Measurements from ENCODE around the gene EFNA5. TPM values are rescaled to one million over a fixed set of nuclear protein-coding genes. Genes with fewer than 3 reads are reported as not detected.

The EFNA5 gene
- polyA plus RNA-seq, 3 donors: 0.01 TPM; not detected in 2

DNA sequence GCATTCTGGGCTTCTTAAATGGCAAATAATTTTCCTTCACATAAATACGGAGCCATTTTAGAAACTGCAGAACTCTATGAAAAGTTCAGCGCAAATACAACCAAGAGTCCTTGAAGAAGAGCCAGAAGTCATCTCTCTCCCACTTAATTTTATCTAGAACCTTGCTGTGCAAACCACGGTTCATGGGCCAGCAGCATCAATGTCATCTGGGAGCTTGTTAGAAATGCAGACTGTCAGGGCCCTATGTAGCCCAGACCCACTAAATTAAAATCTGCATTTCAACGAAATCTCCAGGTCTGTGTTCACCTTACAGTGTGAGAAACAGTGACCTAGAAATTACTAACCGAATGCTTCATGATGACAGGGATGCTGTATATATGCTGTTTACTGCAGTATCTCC lies 12.2 kb downstream of the EFNA5 start:
- Mint-ChIP-seq H3K27ac (no peak overlapping the region), H3K4me3 (no peak overlapping the region), H3K9me3 (no peaks in the 10 kb centered on the region), H3K4me1 (no peaks in the 10 kb centered on the region), H3K27me3 (ENCODE audit: low read depth in 3 of 3) (peaks cover 0 to 11% (median 2%) of the 10 kb centered on the region in 3 donors), H3K36me3 (no peaks in the 10 kb centered on the region)
- Histone ChIP-seq H3K9ac (ENCODE audit: insufficient read depth, low read length, poor library complexity, severe bottlenecking) (no peak overlapping the region), H4K20me1 (ENCODE audit: insufficient read depth, low read length) (no peaks in the 10 kb centered on the region), H3K9me3 (replicated peaks in 1 of 2; ENCODE audit: control insufficient read depth in 1 of 2, insufficient read depth in 1 of 2, low read length in 2 of 2) (no peaks in the 10 kb centered on the region), H2AFZ (ENCODE audit: insufficient read depth, low read depth, low read length, poor library complexity, severe bottlenecking) (no peak overlapping the region), H3K4me2 (replicated peaks; ENCODE audit: extremely low read depth, low read length, poor library complexity, severe bottlenecking) (no peak overlapping the region), H3K79me2 (ENCODE audit: insufficient read depth, low read length) (no peaks in the 10 kb centered on the region), H3K4me3 (replicated peaks in 1 of 3; ENCODE audit: low read depth in 2 of 3, low read length in 3 of 3) (no peak overlapping the region), H3K27ac (ENCODE audit: low read depth in 1 of 2, low read length in 2 of 2) (no peak overlapping the region), H3K27me3 (ENCODE audit: control insufficient read depth in 2 of 2, insufficient read depth in 2 of 2, low read length in 2 of 2) (peaks cover 8 to 13% of the 10 kb centered on the region in 2 donors), H3K4me1 (ENCODE audit: control insufficient read depth in 1 of 2, insufficient read depth in 2 of 2, low read length in 2 of 2) (no peaks in the 10 kb centered on the region), H3K36me3 (replicated peaks in 1 of 2; ENCODE audit: control insufficient read depth in 1 of 2, insufficient read depth in 2 of 2, low read length in 2 of 2) (no peaks in the 10 kb centered on the region)
- 90% methylated on average over 4 of the region's 5 CpGs for WGBS (ENCODE audit: insufficient coverage)
- TF ChIP-seq, protein P1, sequence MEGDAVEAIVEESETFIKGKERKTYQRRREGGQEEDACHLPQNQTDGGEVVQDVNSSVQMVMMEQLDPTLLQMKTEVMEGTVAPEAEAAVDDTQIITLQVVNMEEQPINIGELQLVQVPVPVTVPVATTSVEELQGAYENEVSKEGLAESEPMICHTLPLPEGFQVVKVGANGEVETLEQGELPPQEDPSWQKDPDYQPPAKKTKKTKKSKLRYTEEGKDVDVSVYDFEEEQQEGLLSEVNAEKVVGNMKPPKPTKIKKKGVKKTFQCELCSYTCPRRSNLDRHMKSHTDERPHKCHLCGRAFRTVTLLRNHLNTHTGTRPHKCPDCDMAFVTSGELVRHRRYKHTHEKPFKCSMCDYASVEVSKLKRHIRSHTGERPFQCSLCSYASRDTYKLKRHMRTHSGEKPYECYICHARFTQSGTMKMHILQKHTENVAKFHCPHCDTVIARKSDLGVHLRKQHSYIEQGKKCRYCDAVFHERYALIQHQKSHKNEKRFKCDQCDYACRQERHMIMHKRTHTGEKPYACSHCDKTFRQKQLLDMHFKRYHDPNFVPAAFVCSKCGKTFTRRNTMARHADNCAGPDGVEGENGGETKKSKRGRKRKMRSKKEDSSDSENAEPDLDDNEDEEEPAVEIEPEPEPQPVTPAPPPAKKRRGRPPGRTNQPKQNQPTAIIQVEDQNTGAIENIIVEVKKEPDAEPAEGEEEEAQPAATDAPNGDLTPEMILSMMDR (IDR thresholded peaks at IDR 0.05): no peak
- intact Hi-C loops (cut with micrococcal nuclease): no loop called here
- DNase-seq: no peak

- no peaks in the 10 kb centered on the region for H3K79me2 ChIP-seq (ENCODE audit: insufficient read depth, low read length)
- H3K27me3 Mint-ChIP-seq (ENCODE audit: low read depth in 3 of 3): peaks cover 2 to 5% (median 5%) of the 10 kb centered on the region in 3 donors
Observed at GRCh38 chr5:107655831-107656230, 14.9 kb downstream of the EFNA5 start.

More at GRCh38 chr5:107655831-107656230, 14.9 kb downstream of the EFNA5 start:
- WGBS (ENCODE audit: insufficient coverage): no CpG with 5 or more reads among the region's 3 CpGs
- Mint-ChIP-seq H3K9me3 (no peaks in the 10 kb centered on the region), H3K4me3 (no peak overlapping the region), H3K36me3 (no peaks in the 10 kb centered on the region), H3K27ac (no peak overlapping the region), H3K4me1 (no peaks in the 10 kb centered on the region)
- intact Hi-C loops (cut with micrococcal nuclease): no loop called here
- H3K36me3 ChIP-seq (replicated peaks in 1 of 2; ENCODE audit: control insufficient read depth in 1 of 2, insufficient read depth in 2 of 2, low read length in 2 of 2): no peaks in the 10 kb centered on the region
- no peaks in the 10 kb centered on the region for H3K4me1 ChIP-seq (ENCODE audit: control insufficient read depth in 1 of 2, insufficient read depth in 2 of 2, low read length in 2 of 2)
- H3K27me3 ChIP-seq (ENCODE audit: control insufficient read depth in 2 of 2, insufficient read depth in 2 of 2, low read length in 2 of 2): peaks cover 3 to 4% of the 10 kb centered on the region in 2 donors
- no peak overlapping the region for H3K4me3 ChIP-seq (replicated peaks in 1 of 3; ENCODE audit: low read depth in 2 of 3, low read length in 3 of 3)
- H2AFZ ChIP-seq (ENCODE audit: insufficient read depth, low read depth, low read length, poor library complexity, severe bottlenecking): no peak overlapping the region
- no peak overlapping the region for H3K9ac ChIP-seq (ENCODE audit: insufficient read depth, low read length, poor library complexity, severe bottlenecking)
- TF ChIP-seq, protein P1 (IDR thresholded peaks at IDR 0.05): no peak
- no peak for DNase-seq
- H3K27ac ChIP-seq (ENCODE audit: low read depth in 1 of 2, low read length in 2 of 2): no peak overlapping the region
- no peak overlapping the region for H3K4me2 ChIP-seq (replicated peaks; ENCODE audit: extremely low read depth, low read length, poor library complexity, severe bottlenecking)
- no peaks in the 10 kb centered on the region for H4K20me1 ChIP-seq (ENCODE audit: insufficient read depth, low read length)
- H3K9me3 ChIP-seq (replicated peaks in 1 of 2; ENCODE audit: control insufficient read depth in 1 of 2, insufficient read depth in 1 of 2, low read length in 2 of 2): no peaks in the 10 kb centered on the region

All from CD14-positive monocyte (primary cell).